Measurements from ENCODE around the gene ASIC4.

The ASIC4 gene

GRCh38 chr2:219482674-219483405, 31.4 kb upstream of the ASIC4 start:
- DNase-seq (ENCODE audit: low read depth) = no peak

DNA sequence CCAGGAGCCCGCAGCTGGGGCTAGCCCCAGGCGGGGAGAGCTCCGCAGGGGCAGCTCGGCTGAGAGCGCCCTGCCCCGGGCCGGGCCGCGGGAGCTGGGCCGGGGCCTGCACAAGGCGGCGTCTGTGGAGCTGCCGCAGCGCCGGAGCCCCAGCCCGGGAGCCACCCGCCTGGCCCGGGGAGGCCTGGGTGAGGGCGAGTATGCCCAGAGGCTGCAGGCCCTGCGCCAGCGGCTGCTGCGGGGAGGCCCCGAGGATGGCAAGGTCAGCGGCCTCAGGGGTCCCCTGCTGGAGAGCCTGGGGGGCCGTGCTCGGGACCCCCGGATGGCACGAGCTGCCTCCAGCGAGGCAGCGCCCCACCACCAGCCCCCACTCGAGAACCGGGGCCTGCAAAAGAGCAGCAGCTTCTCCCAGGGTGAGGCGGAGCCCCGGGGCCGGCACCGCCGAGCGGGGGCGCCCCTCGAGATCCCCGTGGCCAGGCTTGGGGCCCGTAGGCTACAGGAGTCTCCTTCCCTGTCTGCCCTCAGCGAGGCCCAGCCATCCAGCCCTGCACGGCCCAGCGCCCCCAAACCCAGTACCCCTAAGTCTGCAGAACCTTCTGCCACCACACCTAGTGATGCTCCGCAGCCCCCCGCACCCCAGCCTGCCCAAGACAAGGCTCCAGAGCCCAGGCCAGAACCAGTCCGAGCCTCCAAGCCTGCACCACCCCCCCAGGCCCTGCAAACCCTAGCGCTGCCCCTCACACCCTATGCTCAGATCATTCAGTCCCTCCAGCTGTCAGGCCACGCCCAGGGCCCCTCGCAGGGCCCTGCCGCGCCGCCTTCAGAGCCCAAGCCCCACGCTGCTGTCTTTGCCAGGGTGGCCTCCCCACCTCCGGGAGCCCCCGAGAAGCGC, 30.6 kb upstream of the ASIC4 start:
- DNase-seq (ENCODE audit: low read depth) = no peak

- DNase-seq (ENCODE audit: low read depth) = no peak
Observed at GRCh38 chr2:219484343-219485200, 29.7 kb upstream of the ASIC4 start.

- DNase-seq (ENCODE audit: low read depth) = no peak
Observed at GRCh38 chr2:219485201-219485580, 29.1 kb upstream of the ASIC4 start.

DNA sequence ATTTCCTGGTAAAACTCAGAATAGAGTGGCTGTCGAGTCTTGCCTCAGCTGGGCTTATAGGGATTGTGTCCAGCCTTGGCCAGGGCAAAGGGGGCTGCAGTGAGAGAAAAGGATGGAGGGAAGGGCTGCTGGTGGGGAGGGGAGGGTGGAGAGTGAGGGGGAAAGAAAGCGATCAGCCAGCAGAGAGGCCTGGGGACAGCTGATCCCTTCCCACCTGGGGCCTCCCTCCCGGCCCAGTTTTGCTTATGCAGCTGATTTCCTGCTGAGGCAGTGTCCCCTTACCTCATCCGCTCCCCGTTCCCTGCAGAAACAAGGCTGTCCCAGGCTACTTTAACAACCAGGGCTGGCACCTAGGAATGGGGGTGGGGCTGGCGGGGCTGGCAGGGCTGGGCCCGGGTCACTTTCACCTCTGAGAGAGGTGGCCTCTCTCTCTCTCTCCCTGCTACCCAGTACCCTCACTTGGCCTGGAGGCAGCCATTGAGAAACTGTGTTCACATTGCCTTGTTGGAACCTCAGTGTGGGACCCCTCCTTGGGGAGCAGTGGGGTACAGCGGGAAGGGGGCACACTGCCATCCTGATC, 27.8 kb upstream of the ASIC4 start:
- DNase-seq (ENCODE audit: low read depth) = no peak

DNA sequence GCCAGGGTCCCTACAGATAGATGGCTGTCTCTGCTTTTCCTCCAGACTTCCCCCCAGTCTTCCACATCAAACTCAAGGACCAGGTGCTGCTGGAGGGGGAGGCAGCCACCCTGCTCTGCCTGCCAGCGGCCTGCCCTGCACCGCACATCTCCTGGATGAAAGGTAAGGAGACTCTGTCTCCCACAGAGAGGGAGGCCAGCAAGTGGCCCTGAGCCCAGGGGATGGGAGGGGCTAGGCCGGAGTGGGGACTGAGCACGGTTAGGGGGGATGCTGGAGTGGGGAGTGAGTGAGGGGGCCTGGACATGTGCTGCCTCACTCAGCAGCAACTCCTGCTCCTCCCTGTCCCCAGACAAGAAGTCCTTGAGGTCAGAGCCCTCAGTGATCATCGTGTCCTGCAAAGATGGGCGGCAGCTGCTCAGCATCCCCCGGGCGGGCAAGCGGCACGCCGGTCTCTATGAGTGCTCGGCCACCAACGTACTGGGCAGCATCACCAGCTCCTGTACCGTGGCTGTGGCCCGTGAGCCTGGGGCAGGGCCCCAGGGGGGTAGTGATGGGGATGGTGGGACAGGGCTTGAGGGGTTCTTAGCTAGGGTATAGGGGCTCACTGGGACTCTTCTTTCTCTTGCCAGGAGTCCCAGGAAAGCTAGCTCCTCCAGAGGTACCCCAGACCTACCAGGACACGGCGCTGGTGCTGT, 26.0 kb upstream of the ASIC4 start:
- DNase-seq (ENCODE audit: low read depth) = no peak

- no peak for DNase-seq (ENCODE audit: low read depth)
Observed at GRCh38 chr2:219488844-219489194, 25.5 kb upstream of the ASIC4 start.

GRCh38 chr2:219489315-219489714, 25.0 kb upstream of the ASIC4 start:
- no peak for DNase-seq (ENCODE audit: low read depth)

GRCh38 chr2:219490186-219490585, 24.1 kb upstream of the ASIC4 start:
- no peak for DNase-seq (ENCODE audit: low read depth)

- DNase-seq (ENCODE audit: low read depth) = no peak
Observed at GRCh38 chr2:219490600-219491130, 23.6 kb upstream of the ASIC4 start.

GRCh38 chr2:219491278-219491963, 22.9 kb upstream of the ASIC4 start:
- DNase-seq (ENCODE audit: low read depth) = no peak

GRCh38 chr2:219492575-219492974, 21.7 kb upstream of the ASIC4 start:
- no peak for DNase-seq (ENCODE audit: low read depth)

- no peak for DNase-seq (ENCODE audit: low read depth)
Observed at GRCh38 chr2:219493086-219493485, 21.2 kb upstream of the ASIC4 start.

- DNase-seq (ENCODE audit: low read depth) = no peak
Observed at GRCh38 chr2:219494952-219495530, 19.2 kb upstream of the ASIC4 start.

DNA sequence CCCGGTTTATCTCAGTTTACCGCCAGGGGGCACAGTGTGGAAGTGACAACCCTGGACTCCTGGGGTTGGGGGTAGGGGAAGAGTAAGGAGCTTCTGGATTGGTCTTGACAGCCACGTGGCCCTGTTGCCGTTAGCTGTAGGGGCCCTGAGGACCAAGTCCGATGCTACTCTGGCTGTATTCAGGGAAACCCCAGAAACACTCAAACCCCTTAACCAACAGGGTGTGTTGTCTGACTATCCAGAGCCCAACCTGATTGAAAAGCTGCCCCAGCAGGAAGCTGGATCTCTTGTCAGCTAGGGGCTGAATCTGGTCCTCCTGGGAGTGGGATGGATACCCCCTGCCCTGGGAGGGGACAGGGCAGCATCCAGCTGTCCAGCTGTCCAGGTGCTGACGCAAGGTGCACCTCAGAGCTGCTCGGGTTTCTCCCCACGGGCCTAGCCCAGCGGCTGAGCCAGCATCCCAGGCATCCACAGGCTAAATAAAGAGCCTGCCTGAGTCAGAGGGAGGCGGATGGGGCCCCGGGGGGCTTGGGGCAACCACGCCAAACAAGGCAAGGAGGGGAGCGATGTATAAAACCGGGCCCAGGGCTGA, 18.7 kb upstream of the ASIC4 start:
- DNase-seq (ENCODE audit: low read depth) = no peak

DNA sequence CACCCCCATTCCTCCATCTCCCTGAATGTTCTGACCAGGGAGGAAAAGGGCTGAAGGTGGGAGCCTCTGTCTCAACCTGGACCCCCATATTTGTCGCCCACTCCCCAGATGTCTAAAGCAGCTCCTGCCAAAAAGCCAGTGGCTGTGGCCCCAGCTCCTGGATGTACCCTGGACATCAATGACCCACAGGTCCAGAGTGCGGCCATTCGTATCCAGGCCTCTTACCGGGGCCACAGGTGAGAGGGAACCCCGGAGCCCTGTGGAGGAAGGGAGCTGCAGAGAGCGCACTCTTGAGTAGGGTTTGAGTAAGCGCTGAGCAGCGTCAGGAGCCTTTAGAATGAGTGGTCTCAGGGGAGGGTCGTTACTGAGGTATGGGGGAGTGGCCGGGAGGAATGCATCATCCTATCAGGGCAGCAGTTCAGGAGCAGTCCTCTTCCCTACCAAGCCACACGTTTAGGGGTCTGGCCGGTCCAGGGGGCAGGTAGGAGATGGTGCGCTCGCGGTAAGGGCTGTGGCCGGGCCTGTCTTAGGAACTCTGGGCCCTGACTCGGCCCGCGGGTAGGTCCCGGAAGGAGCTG, 17.9 kb upstream of the ASIC4 start:
- DNase-seq (ENCODE audit: low read depth) = no peak

- DNase-seq (ENCODE audit: low read depth) = no peak
Observed at GRCh38 chr2:219496825-219497494, 17.3 kb upstream of the ASIC4 start.

DNA sequence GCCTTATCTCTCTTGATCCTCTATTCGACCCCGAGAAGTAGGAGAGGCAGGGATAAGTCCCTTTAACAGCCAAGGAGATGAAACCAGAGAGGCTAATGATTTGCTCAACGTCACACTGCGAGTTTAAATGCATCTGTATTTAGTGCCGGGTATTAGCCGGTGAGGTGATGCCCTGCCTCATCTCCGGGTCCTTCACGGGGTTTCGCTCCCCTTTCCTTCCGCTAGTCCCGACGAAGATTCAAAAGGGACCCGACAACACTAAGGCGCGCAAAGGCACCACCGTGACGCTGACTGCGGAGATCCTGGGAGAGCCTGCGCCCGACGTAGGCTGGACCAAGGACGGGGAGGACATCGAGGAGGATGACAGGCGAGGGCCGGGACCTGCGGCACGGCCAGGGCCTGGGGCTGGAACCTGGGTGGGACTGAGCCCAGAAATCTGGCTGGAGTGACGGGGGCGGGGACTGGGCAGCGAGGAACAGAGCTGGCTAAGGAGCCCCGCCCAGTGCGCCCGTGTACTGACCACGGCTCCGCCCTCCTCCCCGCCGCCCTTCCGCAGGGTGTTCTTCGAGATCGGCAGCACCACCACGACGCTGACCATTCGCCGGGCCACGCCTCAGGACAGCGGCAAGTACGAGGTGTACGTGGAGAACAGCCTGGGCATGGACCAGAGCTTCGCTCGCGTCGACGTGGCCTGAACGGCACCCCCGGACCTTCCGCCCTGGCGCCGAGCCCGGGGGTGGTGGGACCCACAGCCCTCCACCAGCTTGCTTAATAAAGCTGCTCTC, 16.6 kb upstream of the ASIC4 start:
- peak; percentile 63 for DNase-seq (ENCODE audit: low read depth)

All from HS-5 (cell line).